ENCODE results near the gene PPP2R5C.

The PPP2R5C gene

GRCh38 chr14:101956179-101956885 is 194.8 kb downstream of the PPP2R5C start:
- no peak overlapping the region for H3K27ac ChIP-seq (ENCODE audit: low read depth, low read length)
- no peaks in the 10 kb centered on the region for H3K79me2 ChIP-seq (ENCODE audit: control insufficient read depth, low read length)

GRCh38 chr14:101957406-101958234 is 196.1 kb downstream of the PPP2R5C start:
- Histone ChIP-seq H3K4me1 (ENCODE audit: control insufficient read depth, low read length) (peaks cover 6% of the 10 kb centered on the region; the same call in 1 of the 2 replicates), H3K9me3 (ENCODE audit: control insufficient read depth, insufficient read depth, low read length) (no peaks in the 10 kb centered on the region), H3K36me3 (ENCODE audit: control insufficient read depth, low read length) (no peaks in the 10 kb centered on the region), H3K9me2 (replicated peaks; ENCODE audit: control insufficient read depth, low read length) (no peaks in the 10 kb centered on the region), H3K4me3 (ENCODE audit: low read length) (no peak overlapping the region), H3K27me3 (ENCODE audit: control insufficient read depth, low read length) (no peaks in the 10 kb centered on the region), H3K79me2 (ENCODE audit: control insufficient read depth, low read length) (no peaks in the 10 kb centered on the region), H3F3A (ENCODE audit: control insufficient read depth, insufficient read depth) (no peaks in the 10 kb centered on the region), H3K4me2 (ENCODE audit: low read length) (no peak overlapping the region), H3K27ac (ENCODE audit: low read depth, low read length) (no peak overlapping the region), H4K20me1 (ENCODE audit: control insufficient read depth, insufficient read depth, low read depth, low read length) (no peaks in the 10 kb centered on the region)
- TF ChIP-seq CTCF (IDR thresholded peaks at IDR 0.05; ENCODE audit: low read depth, low read length, poor library complexity, severe bottlenecking) (no peak), EZH2phosphoT487 (IDR thresholded peaks at IDR 0.05; ENCODE audit: borderline replicate concordance, low read length) (no peak)

More at GRCh38 chr14:101956179-101956885, 194.8 kb downstream of the PPP2R5C start:
- Histone ChIP-seq H3K4me3 (ENCODE audit: low read length) (no peak overlapping the region), H3K36me3 (ENCODE audit: control insufficient read depth, low read length) (no peaks in the 10 kb centered on the region), H3K27me3 (ENCODE audit: control insufficient read depth, low read length) (no peaks in the 10 kb centered on the region), H3K9me2 (replicated peaks; ENCODE audit: control insufficient read depth, low read length) (no peaks in the 10 kb centered on the region), H3K9me3 (ENCODE audit: control insufficient read depth, insufficient read depth, low read length) (no peaks in the 10 kb centered on the region), H3K4me2 (ENCODE audit: low read length) (no peak overlapping the region), H3F3A (ENCODE audit: control insufficient read depth, insufficient read depth) (no peaks in the 10 kb centered on the region), H4K20me1 (ENCODE audit: control insufficient read depth, insufficient read depth, low read depth, low read length) (no peaks in the 10 kb centered on the region), H3K4me1 (ENCODE audit: control insufficient read depth, low read length) (peaks cover 5% of the 10 kb centered on the region; the same call in 1 of the 2 replicates)
- TF ChIP-seq EZH2phosphoT487 (IDR thresholded peaks at IDR 0.05; ENCODE audit: borderline replicate concordance, low read length) (no peak), CTCF (IDR thresholded peaks at IDR 0.05; ENCODE audit: low read depth, low read length, poor library complexity, severe bottlenecking) (no peak)

- TF ChIP-seq CTCF (IDR thresholded peaks at IDR 0.05; ENCODE audit: low read depth, low read length, poor library complexity, severe bottlenecking) = no peak
- no peak for TF ChIP-seq EZH2phosphoT487 (IDR thresholded peaks at IDR 0.05; ENCODE audit: borderline replicate concordance, low read length)
- no peak overlapping the region for H3K4me2 ChIP-seq (ENCODE audit: low read length)
Measured at GRCh38 chr14:101958418-101959180, 197.1 kb downstream of the PPP2R5C start.

More at GRCh38 chr14:101958418-101959180, 197.1 kb downstream of the PPP2R5C start:
- Histone ChIP-seq H3K9me3 (ENCODE audit: control insufficient read depth, insufficient read depth, low read length) (no peaks in the 10 kb centered on the region), H4K20me1 (ENCODE audit: control insufficient read depth, insufficient read depth, low read depth, low read length) (no peaks in the 10 kb centered on the region), H3K4me3 (ENCODE audit: low read length) (no peak overlapping the region), H3K36me3 (ENCODE audit: control insufficient read depth, low read length) (no peaks in the 10 kb centered on the region), H3K4me1 (ENCODE audit: control insufficient read depth, low read length) (peaks cover 6% of the 10 kb centered on the region; the same call in 1 of the 2 replicates), H3F3A (ENCODE audit: control insufficient read depth, insufficient read depth) (no peaks in the 10 kb centered on the region), H3K27ac (ENCODE audit: low read depth, low read length) (no peak overlapping the region), H3K9me2 (replicated peaks; ENCODE audit: control insufficient read depth, low read length) (no peaks in the 10 kb centered on the region), H3K27me3 (ENCODE audit: control insufficient read depth, low read length) (no peaks in the 10 kb centered on the region), H3K79me2 (ENCODE audit: control insufficient read depth, low read length) (no peaks in the 10 kb centered on the region)

Data from DOHH2 (cell line).